ENCODE measurements around the gene WDR86. TPM values are rescaled to one million over a fixed set of nuclear protein-coding genes. Genes with fewer than 3 reads are reported as not detected.

WDR86 gene
- total and polyA plus RNA-seq, 2 of the 8 experiments (the other 6 are each of a cell fraction or from before 2014, with no cell fraction given) = 12.7 to 15.8 TPM

DNA sequence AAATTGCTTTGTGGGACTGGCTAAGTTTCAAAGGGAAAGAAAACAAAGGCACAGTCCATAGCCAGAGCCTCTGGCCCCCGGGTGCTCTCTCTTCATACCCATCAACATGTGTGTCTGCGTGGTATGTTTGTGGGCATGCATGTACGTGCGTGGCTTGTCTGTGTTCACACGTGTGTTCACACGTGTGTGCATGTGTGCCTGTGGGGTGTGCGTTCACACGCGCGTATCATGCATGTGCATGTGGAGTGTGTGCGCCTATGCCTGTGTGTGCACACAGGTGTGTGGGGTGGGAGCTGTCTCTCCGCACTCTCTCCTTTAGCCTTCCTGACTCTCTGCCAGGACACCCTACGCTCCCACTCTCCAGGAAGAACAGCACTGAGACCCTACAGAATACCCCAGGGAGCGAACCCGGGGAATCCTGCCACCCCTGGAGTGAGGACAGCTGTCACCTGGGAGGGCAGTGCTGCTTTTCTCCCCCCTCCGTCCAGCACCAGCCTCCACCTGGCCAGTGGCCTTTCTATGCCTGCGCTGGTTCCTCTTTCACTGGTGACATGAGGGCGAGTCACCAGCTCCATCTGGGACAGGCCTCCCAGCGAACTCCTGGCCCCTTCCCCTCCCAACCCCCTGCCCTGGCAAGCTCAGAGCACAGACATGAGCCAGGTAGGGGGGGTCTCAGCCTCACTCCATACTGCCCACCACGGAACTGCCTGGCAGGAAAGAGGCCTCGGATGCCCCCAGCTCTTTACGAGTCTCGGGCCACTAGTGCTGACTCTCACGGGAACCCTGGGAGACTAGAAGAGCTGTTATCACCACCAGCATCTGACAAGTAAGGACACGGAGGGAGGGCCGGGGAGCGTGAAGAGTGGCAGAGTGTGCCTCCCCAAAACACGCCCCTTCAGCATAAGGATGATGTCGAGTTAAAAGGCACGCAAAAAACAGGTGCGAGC lies 16.5 kb downstream of the WDR86 start:
- Histone ChIP-seq H3K79me1 (ENCODE audit: low read depth, low read length) (no peaks in the 10 kb centered on the region), H2BK12ac (ENCODE audit: low read depth, low read length) (peak overlapping the region; percentile 84; the same call in 1 of the 2 replicates), H3K36me3 (ENCODE audit: control insufficient read depth in 2 of 4, insufficient read depth in 4 of 4, low read length in 3 of 4) (peaks cover 0 to 4% (median 0%) of the 10 kb centered on the region in 4 experiments; a peak in 2 of 8 replicates), H3K9me3 (ENCODE audit: insufficient read depth in 2 of 2, low read depth in 1 of 2, low read length in 1 of 2) (no peaks in the 10 kb centered on the region), H4K8ac (ENCODE audit: extremely low read depth, insufficient read depth, low read length) (no peak overlapping the region), H3K27ac (ENCODE audit: low read depth, low read length) (no peak overlapping the region), H4K91ac (replicated peaks; ENCODE audit: insufficient read length, low read length) (no peak overlapping the region), H3K14ac (ENCODE audit: insufficient read length) (no peak overlapping the region), H3K4me3 (ENCODE audit: extremely low read depth in 1 of 4, insufficient read depth in 2 of 4, low read depth in 3 of 4, low read length in 4 of 4) (no peak overlapping the region), H3K23me2 (ENCODE audit: low read depth, low read length) (peaks cover 3% of the 10 kb centered on the region; the same call in 1 of the 2 replicates), H3K4ac (replicated peaks; ENCODE audit: insufficient read length, low read depth, low read length) (no peak overlapping the region), H3K9ac (replicated peaks in 1 of 4; ENCODE audit: extremely low read depth in 1 of 4, low read depth in 3 of 4, low read length in 3 of 4) (no peak overlapping the region), H2AK5ac (ENCODE audit: low read depth, low read length) (peak overlapping the region; percentile 99; the same call in 1 of the 2 replicates), H2BK120ac (replicated peaks; ENCODE audit: low read depth, low read length) (no peak overlapping the region), H3K27me3 (replicated peaks in 1 of 4; ENCODE audit: control insufficient read depth in 3 of 4, extremely low read depth in 1 of 4, insufficient read depth in 3 of 4, low read length in 3 of 4) (no peaks in the 10 kb centered on the region), H2AFZ (ENCODE audit: low read length) (no peak overlapping the region), H4K5ac (ENCODE audit: insufficient read length, low read depth, low read length) (no peak overlapping the region), H4K20me1 (replicated peaks in 1 of 2; ENCODE audit: control insufficient read depth in 1 of 2, insufficient read depth in 2 of 2, low read length in 2 of 2) (peaks cover 0 to 5% of the 10 kb centered on the region in 2 experiments), H2BK20ac (ENCODE audit: low read length) (no peak overlapping the region), H2BK5ac (ENCODE audit: low read depth, low read length) (no peak overlapping the region), H3K23ac (ENCODE audit: insufficient read length) (no peak overlapping the region), H3K79me2 (ENCODE audit: control insufficient read depth in 1 of 2, insufficient read depth in 2 of 2, low read length in 2 of 2) (no peaks in the 10 kb centered on the region), H3K4me1 (replicated peaks in 1 of 4; ENCODE audit: control insufficient read depth in 3 of 4, insufficient read depth in 4 of 4, low read length in 3 of 4) (peaks cover 0 to 13% (median 4%) of the 10 kb centered on the region in 4 experiments; a peak in 6 of 7 replicates), H3K56ac (replicated peaks; ENCODE audit: insufficient read length, low read depth, low read length) (no peak overlapping the region), H3K4me2 (ENCODE audit: insufficient read depth in 1 of 2, low read depth in 2 of 2, low read length in 2 of 2) (no peak overlapping the region), H3K18ac (ENCODE audit: extremely low read depth, low read length) (no peak overlapping the region; the same call in 1 of the 2 replicates), H2BK15ac (ENCODE audit: low read length) (no peak overlapping the region)
- FAIRE-seq (no peak), DNase-seq (ENCODE audit: low read depth in 1 of 2, low spot score in 2 of 2) (no peak)
- CTCF ChIA-PET (ENCODE audit: partially characterized antibody) = interaction anchor here (0.6 to 1.8 kb wide), 7 partner anchors 13 to 343 kb away, joined by 3 to 6 read pairs (median 4); no protein-coding TSS in a partner anchor
- TF ChIP-seq TAF7 (optimal IDR thresholded peaks at IDR 0.05; ENCODE audit: borderline replicate concordance, low read depth, low read length) = no peak
- no peak for TF ChIP-seq POU5F1 (IDR thresholded peaks at IDR 0.05; ENCODE audit: low read depth, low read length)
- TF ChIP-seq KDM4A (IDR thresholded peaks at IDR 0.05; ENCODE audit: low read depth, low read length, severe bottlenecking) = no peak
- no peak for TF ChIP-seq MAFK (IDR thresholded peaks at IDR 0.05; ENCODE audit: low read depth, low read length)
- WGBS, 2 experiments (ENCODE audit: extremely low coverage in 1 of 2, insufficient coverage in 1 of 2, insufficient read length in 1 of 2, insufficient replicate concordance in 2 of 2, low coverage in 1 of 2, low lambda C conversion rate in 2 of 2, missing lambda C conversion rate in 1 of 2) = 92% methylated on average over 31 of the region's 31 CpGs; no CpG with 5 or more reads in 1 of the 2 experiments
- POLR2A ChIA-PET (ENCODE audit: partially characterized antibody) = no interaction called here
